H9 (cell line): ENCODE data around the gene SETD4. TPM values are rescaled to one million over a fixed set of nuclear protein-coding genes. Genes with fewer than 3 reads are reported as not detected.

ENCODE experiments used
- DNase-seq: peaks from one replicate; pipeline ENCODE4 v3.0.0-alpha.2; 2017
- H2AFZ ChIP-seq: one replicate; pipeline ENCODE4 v1.6.1; 2013; ENCODE audit warnings: mild to moderate bottlenecking, low read length, control low read depth, moderate library complexity
- H2AK5ac ChIP-seq: 2 replicates; pipeline ENCODE4 v1.6.1; 2013; ENCODE audit warnings: low read length, control low read depth, mixed read lengths; ENCODE audit not compliant: insufficient read length
- H2BK120ac ChIP-seq: one replicate; pipeline ENCODE4 v1.6.1; 2013; ENCODE audit warnings: low read depth, mild to moderate bottlenecking, low read length, control low read depth, inconsistent platforms; ENCODE audit not compliant: poor library complexity, severe bottlenecking
- H2BK12ac ChIP-seq: 2 replicates; pipeline ENCODE4 v1.6.1; 2013; ENCODE audit warnings: low read length, control low read depth, mixed read lengths, low read depth; ENCODE audit not compliant: insufficient read length
- H2BK15ac ChIP-seq: 2 replicates; pipeline ENCODE4 v1.6.1; 2013; ENCODE audit warnings: low read depth, low read length, control low read depth
- H2BK20ac ChIP-seq: one replicate; pipeline ENCODE4 v1.6.1; 2013; ENCODE audit warnings: low read depth, mild to moderate bottlenecking, low read length, control low read depth, inconsistent platforms; ENCODE audit not compliant: poor library complexity, severe bottlenecking
- H2BK5ac ChIP-seq: 2 replicates; pipeline ENCODE4 v1.6.1; 2013; ENCODE audit warnings: low read length, control low read depth, mixed read lengths; ENCODE audit not compliant: insufficient read length
- H3K14ac ChIP-seq: 2 replicates; pipeline ENCODE4 v1.6.1; 2013; ENCODE audit warnings: low read length, control low read depth; ENCODE audit not compliant: insufficient read depth
- H3K18ac ChIP-seq: 2 replicates; pipeline ENCODE4 v1.6.1; 2013; ENCODE audit warnings: low read depth, mild to moderate bottlenecking, mixed read lengths, low read length, control low read depth; ENCODE audit not compliant: insufficient read length
- H3K23ac ChIP-seq: 2 replicates; pipeline ENCODE4 v1.6.1; 2013; ENCODE audit warnings: low read length, control low read depth, mixed read lengths, low read depth; ENCODE audit not compliant: insufficient read length
- H3K23me2 ChIP-seq: 2 replicates; pipeline ENCODE4 v1.6.1; 2013; ENCODE audit warnings: low read depth, mild to moderate bottlenecking, mixed read lengths, low read length, control low read depth; ENCODE audit not compliant: insufficient read length, poor library complexity, severe bottlenecking
- H3K27ac ChIP-seq: 2 replicates; pipeline ENCODE4 v1.5.1; 2013; ENCODE audit warnings: low read length, control low read depth, mixed read lengths, low read depth; ENCODE audit not compliant: insufficient read length
- H3K27me3 ChIP-seq: 2 replicates; pipeline ENCODE4 v1.6.1; 2013; ENCODE audit warnings: low read length, control low read depth, inconsistent platforms; ENCODE audit not compliant: insufficient read depth
- H3K4ac ChIP-seq: 2 replicates; pipeline ENCODE4 v1.6.1; 2013; ENCODE audit warnings: low read depth, mild to moderate bottlenecking, control low read depth, inconsistent platforms, low read length, moderate library complexity
- H3K4me1 ChIP-seq: 2 replicates; pipeline ENCODE4 v1.6.1; 2013; ENCODE audit warnings: low read length, control low read depth, inconsistent platforms; ENCODE audit not compliant: insufficient read depth
- H3K4me2 ChIP-seq: 2 replicates; pipeline ENCODE4 v1.6.1; 2013; ENCODE audit warnings: low read length, control low read depth, mixed read lengths; ENCODE audit not compliant: insufficient read length, insufficient read depth
- H3K56ac ChIP-seq: 2 replicates; pipeline ENCODE4 v1.6.1; 2013; ENCODE audit warnings: low read depth, mild to moderate bottlenecking, mixed read lengths, low read length, control low read depth; ENCODE audit not compliant: insufficient read length
- H3K79me1 ChIP-seq: 2 replicates; pipeline ENCODE4 v1.6.1; 2013; ENCODE audit warnings: low read depth, mild to moderate bottlenecking, moderate library complexity, low read length, control low read depth, inconsistent platforms; ENCODE audit not compliant: insufficient read depth, poor library complexity, severe bottlenecking
- H3K79me2 ChIP-seq: 2 replicates; pipeline ENCODE4 v1.6.1; 2013; ENCODE audit warnings: low read length, control low read depth, inconsistent platforms; ENCODE audit not compliant: insufficient read depth
- H3K9ac ChIP-seq: 2 replicates; pipeline ENCODE4 v1.6.1; 2013; ENCODE audit warnings: low read length, control low read depth, mixed read lengths; ENCODE audit not compliant: insufficient read length; ENCODE audit errors: extremely low read depth
- H3K9me3 ChIP-seq: one replicate; pipeline ENCODE4 v1.6.1; 2013; ENCODE audit warnings: low read depth, low read length, inconsistent platforms; ENCODE audit not compliant: control insufficient read depth
- H3T11ph ChIP-seq: one replicate; pipeline ENCODE4 v1.6.1; 2013; ENCODE audit warnings: mild to moderate bottlenecking, low read length, control low read depth, inconsistent platforms
- H4K20me1 ChIP-seq: one replicate; pipeline ENCODE4 v1.6.1; 2013; ENCODE audit not compliant: control insufficient read depth, insufficient read length, insufficient read depth
- H4K5ac ChIP-seq: 2 replicates; pipeline ENCODE4 v1.6.1; 2013; ENCODE audit warnings: low read depth, mild to moderate bottlenecking, mixed read lengths, low read length, control low read depth; ENCODE audit not compliant: insufficient read length
- H4K8ac ChIP-seq: replicated peaks from 2 replicates; pipeline ENCODE4 v1.6.1; 2013; ENCODE audit warnings: low read length, control low read depth, mixed read lengths, low read depth; ENCODE audit not compliant: insufficient read length
- H4K91ac ChIP-seq: 2 replicates; pipeline ENCODE4 v1.6.1; 2013; ENCODE audit warnings: low read depth, mild to moderate bottlenecking, moderate library complexity, mixed read lengths, low read length, control low read depth; ENCODE audit not compliant: insufficient read length
- H3K27ac Mint-ChIP-seq, 3 experiments: 2 replicates in 2 of 3; 3 replicates in 1 of 3; pipeline ENCODE4 v1.8.0; 2020 to 2021; ENCODE audit warnings: mixed read lengths in 3 of 3, mild to moderate bottlenecking in 1 of 3, moderate library complexity in 1 of 3
- H3K27me3 Mint-ChIP-seq: 2 replicates; pipeline ENCODE4 v1.8.0; 2021; ENCODE audit warnings: low read depth, mild to moderate bottlenecking, moderate library complexity, mixed read lengths
- H3K36me3 Mint-ChIP-seq, 3 experiments: 2 replicates in 2 of 3; 3 replicates in 1 of 3; pipeline ENCODE4 v1.8.0; 2020 to 2021; ENCODE audit warnings: low read depth in 3 of 3, mixed read lengths in 3 of 3; ENCODE audit not compliant: insufficient read depth in 1 of 3
- H3K4me1 Mint-ChIP-seq, 2 experiments: 2 replicates each; pipeline ENCODE4 v1.8.0; 2020; ENCODE audit warnings: mixed read lengths in 2 of 2
- H3K4me3 Mint-ChIP-seq, 2 experiments: 2 replicates in 1 of 2; 3 replicates in 1 of 2; pipeline ENCODE4 v1.8.0; 2020 to 2021; ENCODE audit warnings: mild to moderate bottlenecking in 2 of 2, mixed read lengths in 2 of 2, moderate library complexity in 1 of 2
- H3K9me3 Mint-ChIP-seq, 2 experiments: 2 replicates in 1 of 2; 3 replicates in 1 of 2; pipeline ENCODE4 v1.8.0; 2020; ENCODE audit warnings: mild to moderate bottlenecking in 2 of 2, mixed read lengths in 2 of 2, moderate library complexity in 1 of 2
- WGBS: extraction: QIAGEN DNeasy Blood & Tissue Kit; methylation state at CpG from one replicate; pipeline ENCODE4 v1.1.7; 2013; ENCODE audit warnings: missing lambda C conversion rate, low lambda C conversion rate, mixed read lengths; ENCODE audit not compliant: insufficient read length; ENCODE audit errors: extremely low coverage; 5-methylcytosine and 5-hydroxymethylcytosine counted together
- total RNA-seq: library from RNA; stranded (reverse); gene quantifications from 2 replicates; pipeline ENCODE4 v1.2.1, GENCODE V29; 2021
- TF ChIP-seq, protein P1 (sequence below): fragments of 200-600 bp; sonication (generic); conservative IDR thresholded peaks from 3 replicates; pipeline ENCODE4 v1.8.0; 2021; ENCODE audit warnings: antibody characterized with exemption, mild to moderate bottlenecking

SETD4 gene
- total RNA-seq, 1 experiment from 2014 or later: 52.5 TPM

DNA sequence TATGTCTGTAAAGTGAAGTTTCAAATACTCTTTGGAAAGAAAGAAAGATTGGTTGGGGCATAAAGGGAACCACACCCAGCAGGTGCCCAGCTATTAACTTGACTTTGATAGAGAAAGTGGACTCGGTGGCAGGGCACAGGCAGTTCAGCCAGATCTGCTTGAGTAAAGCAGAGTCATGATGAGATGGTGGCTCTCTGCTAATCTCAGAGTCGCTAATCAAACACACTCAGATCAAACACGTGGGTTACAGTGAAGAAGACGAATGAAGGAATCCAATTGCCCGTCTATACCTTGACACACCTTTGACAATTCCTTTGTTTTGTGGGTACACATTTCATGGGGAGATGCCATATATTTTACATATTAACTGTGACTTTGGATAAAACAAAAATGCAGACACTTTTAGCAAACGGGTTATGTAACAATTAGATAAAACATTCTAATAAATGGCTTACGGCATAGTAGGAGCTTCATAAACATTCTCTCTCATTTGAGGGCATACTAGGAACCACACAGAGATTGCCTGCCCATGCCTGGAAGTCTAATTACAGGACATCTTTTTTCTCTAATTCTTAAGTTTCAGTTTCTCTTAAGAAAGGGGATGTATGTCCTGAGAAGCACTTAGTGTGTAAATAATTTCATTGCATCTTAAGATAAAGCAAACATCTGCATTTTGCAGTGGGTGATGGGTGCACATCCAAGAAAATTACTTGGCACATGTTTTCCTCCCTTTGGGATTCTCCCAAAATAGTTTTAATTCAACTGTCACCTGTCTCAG is 16.7 kb upstream of the SETD4 start:
- H3K9me3 ChIP-seq: no peaks in the 10 kb centered on the region
- no peak overlapping the region for H4K91ac ChIP-seq
- H3K4me2 ChIP-seq: no peak overlapping the region
- Mint-ChIP-seq H3K4me1 (peaks cover 11 to 21% of the 10 kb centered on the region in 2 experiments), H3K27ac (no peak overlapping the region), H3K9me3 (no peaks in the 10 kb centered on the region), H3K4me3 (no peak overlapping the region), H3K36me3 (peaks cover 0 to 7% (median 4%) of the 10 kb centered on the region in 3 experiments; a peak in 4 of 7 replicates), H3K27me3 (no peaks in the 10 kb centered on the region)
- peaks cover 5% of the 10 kb centered on the region for H3K4me1 ChIP-seq
- no peaks in the 10 kb centered on the region for H3K23me2 ChIP-seq
- no peak overlapping the region for H3K56ac ChIP-seq
- H3K23ac ChIP-seq: no peak overlapping the region
- no peak overlapping the region for H2BK20ac ChIP-seq
- no peak overlapping the region for H4K8ac ChIP-seq
- no peak overlapping the region for H3T11ph ChIP-seq
- no peaks in the 10 kb centered on the region for H3K27me3 ChIP-seq
- no peak overlapping the region for H4K5ac ChIP-seq
- no peak overlapping the region for H3K18ac ChIP-seq
- no peaks in the 10 kb centered on the region for H3K79me1 ChIP-seq
- no peak overlapping the region for H2AK5ac ChIP-seq
- no peak overlapping the region for H2BK12ac ChIP-seq
- H3K14ac ChIP-seq: no peak overlapping the region
- H3K9ac ChIP-seq: no peak overlapping the region
- no peak overlapping the region for H3K4ac ChIP-seq
- no peak for DNase-seq
- TF ChIP-seq, protein P1, sequence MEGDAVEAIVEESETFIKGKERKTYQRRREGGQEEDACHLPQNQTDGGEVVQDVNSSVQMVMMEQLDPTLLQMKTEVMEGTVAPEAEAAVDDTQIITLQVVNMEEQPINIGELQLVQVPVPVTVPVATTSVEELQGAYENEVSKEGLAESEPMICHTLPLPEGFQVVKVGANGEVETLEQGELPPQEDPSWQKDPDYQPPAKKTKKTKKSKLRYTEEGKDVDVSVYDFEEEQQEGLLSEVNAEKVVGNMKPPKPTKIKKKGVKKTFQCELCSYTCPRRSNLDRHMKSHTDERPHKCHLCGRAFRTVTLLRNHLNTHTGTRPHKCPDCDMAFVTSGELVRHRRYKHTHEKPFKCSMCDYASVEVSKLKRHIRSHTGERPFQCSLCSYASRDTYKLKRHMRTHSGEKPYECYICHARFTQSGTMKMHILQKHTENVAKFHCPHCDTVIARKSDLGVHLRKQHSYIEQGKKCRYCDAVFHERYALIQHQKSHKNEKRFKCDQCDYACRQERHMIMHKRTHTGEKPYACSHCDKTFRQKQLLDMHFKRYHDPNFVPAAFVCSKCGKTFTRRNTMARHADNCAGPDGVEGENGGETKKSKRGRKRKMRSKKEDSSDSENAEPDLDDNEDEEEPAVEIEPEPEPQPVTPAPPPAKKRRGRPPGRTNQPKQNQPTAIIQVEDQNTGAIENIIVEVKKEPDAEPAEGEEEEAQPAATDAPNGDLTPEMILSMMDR: no peak
- H2BK5ac ChIP-seq: no peak overlapping the region
- no peak overlapping the region for H2AFZ ChIP-seq
- no peaks in the 10 kb centered on the region for H4K20me1 ChIP-seq
- H2BK120ac ChIP-seq: no peak overlapping the region
- H2BK15ac ChIP-seq: no peak overlapping the region
- H3K27ac ChIP-seq: no peak overlapping the region
- H3K79me2 ChIP-seq: no peaks in the 10 kb centered on the region
- WGBS: no CpG with 5 or more reads among the region's 7 CpGs
